Measurements from ENCODE around the gene SRP9. TPM values are rescaled to one million over a fixed set of nuclear protein-coding genes. Genes with fewer than 3 reads are reported as not detected.

Gene SRP9
- total RNA-seq, 4 donors from 2014 or later = 196 to 297 (median 260) TPM

DNA sequence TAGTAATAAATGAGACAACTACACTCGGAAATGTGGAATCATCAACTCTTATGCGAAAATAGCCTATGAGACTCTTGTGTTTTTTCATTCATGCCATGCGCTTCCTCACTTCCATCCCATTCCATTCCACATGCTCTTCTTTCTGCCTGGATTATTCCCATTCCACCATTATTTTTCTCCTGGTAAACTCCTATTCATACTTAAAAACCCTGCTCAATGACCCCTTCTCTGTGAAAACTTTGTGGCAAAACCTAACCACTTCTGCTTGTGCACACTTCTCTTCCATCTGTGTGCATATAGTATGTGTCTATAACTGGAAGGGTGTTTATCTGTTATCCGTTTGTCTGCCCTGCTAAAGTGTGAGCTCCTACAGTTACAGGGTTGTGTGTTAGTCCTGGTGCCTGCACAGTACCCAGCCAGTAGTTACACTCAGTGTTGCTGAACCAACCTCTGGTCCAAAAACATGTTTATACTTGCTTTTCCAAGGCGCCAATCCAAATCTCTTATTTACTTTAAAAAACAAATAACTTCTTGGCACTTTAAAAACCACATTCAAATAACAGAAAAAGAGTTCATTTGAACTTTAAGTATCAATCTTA, 43.0 kb downstream of the SRP9 start:
- no peak for DNase-seq
- H3K9me3 ChIP-seq = no peaks in the 10 kb centered on the region
- peak overlapping the region in 2 of 3 donors; percentile 67 to 68 for H3K27ac ChIP-seq
- 90 to 92% methylated on average over 5 of the region's 5 CpGs for WGBS, 2 donors
- no peak for TF ChIP-seq POLR2A (IDR thresholded peaks at IDR 0.05)
- TF ChIP-seq, protein P1, sequence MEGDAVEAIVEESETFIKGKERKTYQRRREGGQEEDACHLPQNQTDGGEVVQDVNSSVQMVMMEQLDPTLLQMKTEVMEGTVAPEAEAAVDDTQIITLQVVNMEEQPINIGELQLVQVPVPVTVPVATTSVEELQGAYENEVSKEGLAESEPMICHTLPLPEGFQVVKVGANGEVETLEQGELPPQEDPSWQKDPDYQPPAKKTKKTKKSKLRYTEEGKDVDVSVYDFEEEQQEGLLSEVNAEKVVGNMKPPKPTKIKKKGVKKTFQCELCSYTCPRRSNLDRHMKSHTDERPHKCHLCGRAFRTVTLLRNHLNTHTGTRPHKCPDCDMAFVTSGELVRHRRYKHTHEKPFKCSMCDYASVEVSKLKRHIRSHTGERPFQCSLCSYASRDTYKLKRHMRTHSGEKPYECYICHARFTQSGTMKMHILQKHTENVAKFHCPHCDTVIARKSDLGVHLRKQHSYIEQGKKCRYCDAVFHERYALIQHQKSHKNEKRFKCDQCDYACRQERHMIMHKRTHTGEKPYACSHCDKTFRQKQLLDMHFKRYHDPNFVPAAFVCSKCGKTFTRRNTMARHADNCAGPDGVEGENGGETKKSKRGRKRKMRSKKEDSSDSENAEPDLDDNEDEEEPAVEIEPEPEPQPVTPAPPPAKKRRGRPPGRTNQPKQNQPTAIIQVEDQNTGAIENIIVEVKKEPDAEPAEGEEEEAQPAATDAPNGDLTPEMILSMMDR (IDR thresholded peaks at IDR 0.05) = no peak
- peaks cover 0 to 4% of the 10 kb centered on the region in 2 donors for H3K36me3 ChIP-seq
- no peak overlapping the region for H3K4me3 ChIP-seq (replicated peaks in 1 of 3)
- intact Hi-C loops (cut with DNase I) = no loop called here
- no peaks in the 10 kb centered on the region for H3K27me3 ChIP-seq
- peaks cover 82 to 89% of the 10 kb centered on the region in 2 donors for H3K4me1 ChIP-seq

DNA sequence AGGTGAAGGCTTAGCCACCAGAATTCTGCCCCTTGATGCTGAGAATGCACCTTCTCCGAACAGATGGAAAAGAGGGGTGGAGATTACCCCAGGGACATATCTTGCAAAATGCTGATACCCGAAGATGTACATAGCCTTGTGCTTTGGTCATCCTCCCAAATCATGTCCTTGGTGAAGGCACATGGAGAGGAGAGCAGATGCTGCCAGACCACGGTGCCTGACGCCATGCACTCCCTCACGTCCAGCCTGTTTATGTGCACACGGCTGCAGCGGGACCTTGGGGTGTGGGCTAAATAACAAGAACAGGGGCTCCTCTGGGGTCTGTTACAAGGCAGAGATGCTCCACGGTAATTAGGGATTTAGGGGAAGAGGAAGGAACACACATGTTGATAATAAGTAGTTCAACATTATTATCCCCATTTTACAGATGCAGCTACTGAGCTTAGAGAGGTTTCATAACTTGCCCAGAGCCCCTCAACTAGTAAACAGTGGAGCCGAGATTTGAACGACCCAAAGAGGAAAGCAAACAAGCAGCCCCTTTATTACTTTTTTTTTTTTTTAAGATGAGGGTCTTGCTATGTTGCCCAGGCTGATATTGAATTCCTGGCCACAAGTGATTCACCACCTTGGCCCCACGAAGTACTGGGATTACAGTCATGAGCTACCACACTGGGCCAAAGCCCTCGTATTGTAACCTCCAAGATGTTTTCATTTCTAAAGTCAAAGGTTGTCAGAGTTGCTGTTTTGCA, 45.2 kb downstream of the SRP9 start:
- Histone ChIP-seq H3K36me3 (peaks cover 0 to 4% of the 10 kb centered on the region in 2 donors), H3K4me3 (replicated peaks in 1 of 3) (no peak overlapping the region), H3K4me1 (peaks cover 74 to 77% of the 10 kb centered on the region in 2 donors), H3K27ac (peak overlapping the region in 2 of 3 donors; percentile 1 to 38), H3K9me3 (no peaks in the 10 kb centered on the region), H3K27me3 (no peaks in the 10 kb centered on the region)
- 89 to 91% methylated on average over 12 of the region's 12 CpGs for WGBS, 2 donors
- intact Hi-C loops (cut with DNase I) = no loop called here
- TF ChIP-seq, protein P1 (IDR thresholded peaks at IDR 0.05) = no peak
- no peak for TF ChIP-seq POLR2A (IDR thresholded peaks at IDR 0.05)
- DNase-seq = no peak

DNA sequence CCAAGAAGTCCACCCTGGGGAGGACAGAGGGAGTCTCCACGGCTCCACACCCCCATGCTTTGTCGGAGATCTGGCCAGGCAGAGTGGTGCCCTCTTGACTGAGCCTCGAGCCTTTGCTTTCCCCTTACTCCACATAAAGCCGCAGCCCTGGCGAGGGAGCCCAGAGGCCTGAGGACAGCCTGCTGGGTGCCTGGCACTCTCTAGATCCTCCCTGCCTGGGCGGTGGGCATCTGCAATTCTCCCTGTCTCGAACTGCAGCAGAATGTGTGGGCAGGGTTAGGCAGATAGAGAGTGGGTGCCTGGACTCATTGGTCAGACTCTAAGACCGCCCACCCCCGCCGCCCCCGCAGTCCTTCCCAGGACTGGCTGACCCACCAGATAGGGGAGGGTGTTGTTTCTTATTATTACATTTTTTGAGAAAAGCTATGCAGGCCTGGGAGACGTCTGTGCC, 46.2 kb downstream of the SRP9 start:
- Histone ChIP-seq H3K27ac (peak overlapping the region in 2 of 3 donors; percentile 3 to 38), H3K27me3 (no peaks in the 10 kb centered on the region), H3K4me1 (peaks cover 64 to 68% of the 10 kb centered on the region in 2 donors), H3K4me3 (replicated peaks in 1 of 3) (no peak overlapping the region), H3K36me3 (peaks cover 0 to 4% of the 10 kb centered on the region in 2 donors), H3K9me3 (no peaks in the 10 kb centered on the region)
- TF ChIP-seq POLR2A (IDR thresholded peaks at IDR 0.05) = no peak
- intact Hi-C loops (cut with DNase I) = no loop called here
- WGBS, 2 donors = 61 to 87% methylated on average over 9 to 11 of the region's 12 CpGs
- DNase-seq = no peak

DNA sequence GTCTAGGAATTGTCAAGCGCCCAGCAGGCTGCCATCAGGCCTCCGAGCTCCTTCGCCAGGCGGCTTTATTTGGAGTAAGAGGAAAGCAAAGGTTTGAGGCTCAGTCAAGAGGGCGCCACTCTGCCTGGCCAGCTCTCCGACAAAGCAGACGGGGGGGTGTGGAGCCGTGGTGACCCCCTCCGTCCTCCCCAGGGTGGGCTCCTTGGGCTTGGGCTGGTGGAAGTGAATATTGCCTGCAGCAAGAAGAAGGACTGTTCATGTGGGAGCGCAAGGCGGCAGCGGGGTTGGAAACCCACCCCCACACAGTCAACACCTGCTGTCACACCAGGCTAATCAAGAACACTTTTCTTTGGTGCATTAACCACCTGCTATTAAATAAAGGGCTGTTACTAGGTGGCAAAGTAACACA, 46.9 kb downstream of the SRP9 start:
- H3K27ac ChIP-seq = peak overlapping the region in 2 of 3 donors; percentile 3 to 58
- H3K9me3 ChIP-seq = no peaks in the 10 kb centered on the region
- H3K4me3 ChIP-seq (replicated peaks in 1 of 3) = no peak overlapping the region
- intact Hi-C loops (cut with DNase I) = no loop called here
- peaks cover 59 to 63% of the 10 kb centered on the region in 2 donors for H3K4me1 ChIP-seq
- WGBS, 2 donors = 77 to 93% methylated on average over 9 to 12 of the region's 12 CpGs
- no peaks in the 10 kb centered on the region for H3K27me3 ChIP-seq
- TF ChIP-seq POLR2A (IDR thresholded peaks at IDR 0.05) = no peak
- TF ChIP-seq, protein P1 (IDR thresholded peaks at IDR 0.05) = no peak
- peaks cover 0 to 11% of the 10 kb centered on the region in 2 donors for H3K36me3 ChIP-seq
- no peak for DNase-seq

DNA sequence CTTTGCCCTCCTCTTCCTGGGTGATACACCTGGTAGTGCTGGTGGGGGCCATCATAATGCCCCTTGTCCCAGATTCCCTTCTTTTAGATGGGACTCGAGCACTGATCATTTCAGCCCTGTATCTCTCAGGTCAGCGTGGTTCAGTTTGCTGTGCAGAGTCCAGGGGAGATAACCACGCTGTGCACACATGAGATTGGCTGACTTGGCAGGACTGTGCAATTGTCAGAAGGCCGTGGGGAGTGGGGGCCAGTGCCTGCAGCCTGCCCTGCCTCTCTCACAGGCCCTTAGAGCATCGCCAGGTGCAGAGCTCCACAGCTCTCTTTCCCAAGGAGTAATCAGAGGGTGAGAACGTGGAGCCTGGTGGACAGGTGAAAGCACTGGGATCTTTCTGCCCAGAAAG, 47.5 kb downstream of the SRP9 start:
- Histone ChIP-seq H3K9me3 (no peaks in the 10 kb centered on the region), H3K4me1 (peaks cover 54 to 58% of the 10 kb centered on the region in 2 donors), H3K36me3 (peaks cover 0 to 15% of the 10 kb centered on the region in 2 donors), H3K27ac (peak overlapping the region in 2 of 3 donors; percentile 46 to 58), H3K27me3 (no peaks in the 10 kb centered on the region), H3K4me3 (replicated peaks in 1 of 3) (no peak overlapping the region)
- no peak for TF ChIP-seq POLR2A (IDR thresholded peaks at IDR 0.05)
- TF ChIP-seq, protein P1 (IDR thresholded peaks at IDR 0.05) = no peak
- 50 to 66% methylated on average over 6 of the region's 6 CpGs for WGBS, 2 donors
- no peak for DNase-seq
- intact Hi-C loops (cut with DNase I) = no loop called here
